NCI-H2227 (cell line): ENCODE results near the gene NOC2L.
"Not testable (repeated sequence)": the region's sequence is repeated elsewhere in the genome, so short reads cannot be mapped to it uniquely, and the experiment has no call there.

Experiments
- DNase-seq: peaks from one replicate; lab custom pipeline; 2025; ENCODE audit not compliant: unreplicated experiment; lab: John Stamatoyannopoulos, UW

NOC2L gene

GRCh38 chr1:905811-906599, 53.1 kb downstream of the NOC2L start:
- DNase-seq: no peak

- DNase-seq: no peak
Measured at GRCh38 chr1:905071-905749, 53.8 kb downstream of the NOC2L start.

DNA sequence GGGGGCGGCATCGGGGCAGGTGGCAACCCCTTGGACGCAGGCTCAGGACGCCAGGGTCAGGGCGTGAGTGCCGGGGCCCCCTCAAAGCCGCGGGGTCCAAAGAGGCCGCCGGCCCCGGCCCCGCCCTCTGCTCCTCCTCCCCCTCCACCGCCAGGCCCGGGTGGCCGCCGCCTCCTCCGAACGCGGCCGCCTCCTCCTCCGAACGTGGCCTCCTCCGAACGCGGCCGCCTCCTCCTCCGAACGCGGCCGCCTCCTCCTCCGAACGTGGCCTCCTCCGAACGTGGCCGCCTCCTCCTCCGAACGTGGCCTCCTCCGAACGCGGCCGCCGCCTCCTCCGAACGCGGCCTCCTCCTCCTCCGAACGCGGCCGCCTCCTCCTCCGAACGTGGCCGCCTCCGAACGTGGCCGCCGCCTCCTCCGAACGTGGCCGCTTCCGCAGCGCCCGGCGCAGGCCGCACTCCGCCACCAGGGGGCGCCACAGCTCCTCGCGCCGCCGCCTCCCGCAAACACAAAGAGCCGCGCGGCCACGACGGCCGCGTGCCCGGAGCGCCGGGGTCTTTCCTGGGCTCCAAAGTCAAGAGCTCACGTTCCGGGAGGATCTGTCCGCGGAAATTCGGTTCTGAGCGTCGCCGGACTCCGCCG, 54.6 kb downstream of the NOC2L start:
- DNase-seq: peak; percentile 89

GRCh38 chr1:903721-904271, 55.3 kb downstream of the NOC2L start:
- DNase-seq: no peak

GRCh38 chr1:903305-903704, 55.8 kb downstream of the NOC2L start:
- DNase-seq: no peak

DNA sequence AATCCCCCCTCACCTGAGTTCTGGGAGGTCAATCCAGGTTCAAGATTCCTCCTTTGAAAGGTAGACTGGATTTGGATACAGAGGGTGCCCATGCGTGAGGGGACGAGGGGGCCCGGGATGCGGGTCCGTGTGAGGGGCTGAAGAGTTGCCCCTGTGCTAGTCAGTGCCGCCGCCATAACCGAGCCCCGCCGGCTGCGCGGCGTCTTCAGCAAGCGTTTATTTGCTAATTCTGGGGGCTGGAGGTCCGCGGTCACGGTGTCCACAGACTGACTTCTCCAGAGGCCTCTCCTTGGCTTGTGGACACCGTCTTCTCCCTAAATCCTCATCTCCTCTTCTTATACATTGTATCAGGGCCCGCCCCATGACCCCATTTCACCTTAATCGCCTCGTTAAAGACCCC, 56.3 kb downstream of the NOC2L start:
- no peak for DNase-seq

GRCh38 chr1:901108-901859, 57.8 kb downstream of the NOC2L start:
- no peak for DNase-seq

DNA sequence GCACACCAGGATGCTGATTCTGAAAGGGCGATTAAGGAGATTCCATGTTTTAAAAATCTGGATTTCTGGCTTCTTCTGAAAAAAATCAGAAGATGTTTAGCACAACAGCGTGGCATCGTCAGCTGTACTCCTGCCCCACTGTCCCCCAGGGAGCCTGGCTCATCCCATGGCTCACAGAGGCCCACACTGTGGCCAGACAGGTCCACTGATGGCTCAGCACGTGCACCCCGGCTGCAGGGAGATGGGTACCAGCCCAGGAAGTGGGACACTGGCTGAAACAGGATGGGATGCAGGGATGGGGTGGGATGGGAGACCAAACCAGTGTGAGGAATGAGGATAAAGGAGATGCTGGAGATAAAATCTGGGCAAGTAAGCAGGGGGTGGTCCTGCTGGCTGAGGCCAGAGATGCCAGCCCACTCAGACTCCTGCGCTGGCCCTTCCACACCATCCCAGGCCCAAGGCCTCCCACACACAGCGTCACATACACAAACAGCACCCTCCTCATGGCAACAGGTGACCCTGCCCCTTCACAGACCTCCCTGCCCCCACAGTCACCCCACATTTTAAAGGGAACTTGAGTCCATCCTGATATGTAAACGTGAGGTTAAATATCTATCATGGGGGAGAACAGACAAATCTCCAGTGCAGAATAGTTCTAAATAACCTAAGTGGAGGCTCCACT, 59.3 kb downstream of the NOC2L start:
- DNase-seq: no peak

DNA sequence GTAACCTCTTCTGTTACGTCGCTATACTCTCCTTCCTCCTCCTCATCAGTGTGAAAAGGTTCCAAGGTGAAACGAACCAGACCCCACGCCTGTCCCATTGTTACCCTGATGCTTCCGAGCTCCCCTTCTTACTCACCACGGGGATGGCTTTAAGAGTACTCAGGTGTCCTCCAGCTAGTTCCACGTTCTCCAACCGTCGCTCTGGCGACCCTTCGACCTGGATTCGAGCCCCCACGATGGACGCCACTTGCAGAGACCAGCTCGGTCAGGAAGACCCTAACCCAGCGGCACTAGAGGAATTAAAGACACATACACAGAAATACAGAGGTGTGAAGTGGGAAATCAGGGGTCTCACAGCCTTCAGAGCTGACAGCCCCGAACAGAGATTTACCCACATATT, 61.1 kb downstream of the NOC2L start:
- not testable (repeated sequence) for DNase-seq

DNA sequence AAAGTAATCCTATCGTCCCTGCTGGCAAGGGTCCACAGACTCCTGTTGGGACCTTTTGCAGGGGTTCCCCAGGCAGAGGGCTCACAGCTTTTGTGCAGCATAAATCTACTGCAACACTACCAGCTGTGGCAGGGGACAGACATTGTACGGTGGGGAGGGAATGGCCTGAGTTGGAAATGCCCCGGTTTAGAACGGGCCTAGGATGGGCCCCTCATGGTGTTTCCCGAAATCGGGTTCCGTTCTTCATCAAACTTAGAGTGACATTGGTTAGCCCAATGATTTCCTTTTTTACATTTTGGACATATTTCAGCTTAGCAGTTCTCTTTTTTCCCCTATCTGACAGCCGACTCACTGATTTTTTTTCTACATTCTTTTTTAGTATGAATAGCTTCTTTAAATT, 61.8 kb downstream of the NOC2L start:
- DNase-seq: no peak
